ENCODE data around the gene CEMP1.
"Not testable (repeated sequence)": the region's sequence is repeated elsewhere in the genome, so short reads cannot be mapped to it uniquely, and the experiment has no call there.

Gene CEMP1, protein sequence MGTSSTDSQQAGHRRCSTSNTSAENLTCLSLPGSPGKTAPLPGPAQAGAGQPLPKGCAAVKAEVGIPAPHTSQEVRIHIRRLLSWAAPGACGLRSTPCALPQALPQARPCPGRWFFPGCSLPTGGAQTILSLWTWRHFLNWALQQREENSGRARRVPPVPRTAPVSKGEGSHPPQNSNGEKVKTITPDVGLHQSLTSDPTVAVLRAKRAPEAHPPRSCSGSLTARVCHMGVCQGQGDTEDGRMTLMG

DNA sequence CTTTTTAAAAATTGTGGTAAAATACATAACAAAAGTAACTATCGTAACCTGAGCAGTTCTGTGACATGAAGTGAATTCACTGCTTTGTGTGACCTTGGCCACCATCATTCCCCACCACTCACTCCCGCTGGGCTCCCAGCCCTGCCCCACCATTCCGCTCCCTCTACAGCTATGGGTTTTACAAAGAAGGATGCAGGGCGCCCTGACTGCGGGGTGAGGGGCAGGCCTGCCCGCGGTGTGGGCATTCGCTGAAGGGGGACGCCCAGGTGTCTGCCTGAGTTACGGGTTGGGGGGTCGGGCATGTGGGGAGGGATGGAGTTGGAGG is at the start of gene CEMP1:
CEMP1 (minus strand) TSS at position 38 of the 325 bp plus-strand sequence. CDS start 335 bp downstream, outside the sequence.
- DNase-seq, result no peak

DNA sequence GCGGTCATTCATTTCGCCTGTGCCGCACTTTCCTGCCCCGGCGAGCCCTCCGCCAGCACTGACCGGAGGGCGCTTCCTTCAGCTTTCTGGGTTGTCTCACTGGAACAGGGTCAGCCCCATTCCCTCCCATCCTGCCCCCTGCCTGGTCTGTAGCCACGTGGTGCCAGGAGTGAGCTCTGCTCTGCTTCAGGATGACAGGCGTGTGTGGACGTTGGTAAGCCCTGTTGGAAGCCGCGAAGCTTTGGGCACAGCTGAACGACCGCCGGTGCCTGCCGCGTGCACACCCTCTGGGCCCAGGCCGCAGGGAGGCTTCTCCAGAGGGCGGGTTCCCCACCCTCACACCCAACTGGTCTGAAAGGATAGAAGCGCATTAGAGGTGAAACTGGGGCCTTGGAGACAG is 49.6 kb upstream of the CEMP1 start:
- not testable (repeated sequence) for DNase-seq

DNA sequence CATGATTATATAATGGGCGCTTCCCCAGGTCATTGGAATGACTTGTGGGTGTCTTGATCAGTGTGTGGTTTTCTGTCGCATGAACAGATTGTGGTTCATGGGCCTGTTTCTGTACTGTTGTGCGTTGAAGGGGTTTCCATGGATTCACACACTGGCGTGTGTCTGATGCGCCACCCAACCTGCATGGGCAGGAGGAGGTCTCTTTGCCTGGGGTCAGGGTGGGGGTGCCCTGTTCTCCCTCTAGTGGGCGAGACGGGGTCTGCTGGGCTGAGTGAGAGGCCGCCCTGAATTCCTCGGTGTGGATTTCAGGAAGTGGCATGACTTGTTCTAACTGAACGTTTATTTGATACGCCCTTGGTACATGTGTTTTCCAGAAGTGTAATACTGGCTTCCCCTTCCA is 48.9 kb upstream of the CEMP1 start:
- DNase-seq, result not testable (repeated sequence)

DNA sequence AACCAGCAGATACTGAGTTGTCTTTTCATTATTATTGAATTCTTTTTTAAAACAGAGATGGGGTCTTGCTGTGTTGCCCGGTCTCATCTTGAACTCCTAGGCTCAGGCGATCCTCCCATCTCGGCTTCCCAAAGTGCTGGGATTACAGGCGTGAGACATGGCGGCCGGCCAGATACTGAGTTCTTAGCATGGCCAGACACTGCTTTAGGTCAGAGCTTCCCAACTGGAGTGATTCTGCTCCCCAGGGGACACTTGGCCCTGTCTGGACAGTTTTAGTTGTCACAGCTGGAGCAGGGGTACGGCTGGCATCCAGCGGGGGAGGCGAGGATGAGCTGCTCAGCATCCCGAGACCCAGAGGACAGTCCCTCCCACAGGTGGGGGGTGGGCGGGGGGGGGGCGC is 47.7 kb upstream of the CEMP1 start:
- not testable (repeated sequence) for DNase-seq

DNA sequence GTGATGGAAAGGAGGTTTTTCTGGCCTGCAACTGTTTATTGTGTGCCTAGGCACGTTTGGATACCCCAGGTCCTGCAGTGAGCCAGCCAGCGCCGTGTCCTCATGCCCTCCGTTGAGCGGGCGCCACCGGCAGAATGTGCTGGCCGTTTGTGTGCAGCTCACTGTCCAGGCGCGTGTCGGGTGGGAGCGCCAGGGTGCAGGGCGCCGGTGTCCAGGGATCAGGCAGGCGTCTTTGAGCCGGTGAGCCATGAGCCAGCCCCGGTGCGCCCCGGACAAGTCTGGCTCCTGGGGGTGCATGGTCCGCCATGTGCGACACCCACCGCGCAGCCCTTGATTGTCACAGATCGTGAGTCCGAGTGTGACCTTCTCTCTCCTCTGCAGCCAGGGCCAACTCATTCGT is 45.8 kb upstream of the CEMP1 start:
- DNase-seq, result not testable (repeated sequence)

DNA sequence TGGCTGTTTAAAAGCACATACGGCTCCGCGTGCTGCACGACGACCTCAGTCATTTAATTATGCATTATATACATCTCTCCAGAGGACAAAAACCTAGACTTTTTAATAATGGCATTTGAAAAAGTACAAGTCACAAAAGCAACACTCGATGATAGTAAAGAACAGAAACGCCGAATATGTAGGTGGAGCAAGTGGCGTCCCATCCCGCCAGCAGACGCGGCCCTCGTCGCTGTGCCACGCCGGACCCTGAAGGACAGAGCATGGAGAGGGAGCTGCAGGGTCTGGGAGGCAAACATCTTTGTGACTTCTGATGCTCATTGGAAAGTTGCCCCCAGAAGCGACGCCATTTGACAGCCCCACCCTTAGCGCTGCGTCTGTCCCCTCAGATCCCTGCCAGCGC is 44.6 kb upstream of the CEMP1 start:
- not testable (repeated sequence) for DNase-seq

DNA sequence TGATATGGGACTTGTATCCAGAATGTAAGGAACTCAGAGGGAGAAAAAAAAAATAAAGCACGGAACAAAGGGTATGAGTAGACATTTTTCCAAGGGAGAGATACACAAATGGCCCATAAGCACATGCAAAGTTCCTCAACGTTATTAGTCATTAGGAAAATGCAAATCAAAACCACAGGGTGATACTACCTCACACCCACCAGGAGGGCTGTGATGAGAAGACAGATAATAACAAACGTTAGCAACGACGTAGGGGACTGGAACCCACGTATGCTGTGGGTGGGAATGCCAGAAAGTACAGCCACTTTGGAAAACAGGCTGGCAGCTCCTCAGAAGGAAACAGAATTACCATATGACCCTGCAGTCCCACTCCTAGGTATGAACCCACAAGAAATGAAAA is 41.5 kb upstream of the CEMP1 start:
- not testable (repeated sequence) for DNase-seq

DNA sequence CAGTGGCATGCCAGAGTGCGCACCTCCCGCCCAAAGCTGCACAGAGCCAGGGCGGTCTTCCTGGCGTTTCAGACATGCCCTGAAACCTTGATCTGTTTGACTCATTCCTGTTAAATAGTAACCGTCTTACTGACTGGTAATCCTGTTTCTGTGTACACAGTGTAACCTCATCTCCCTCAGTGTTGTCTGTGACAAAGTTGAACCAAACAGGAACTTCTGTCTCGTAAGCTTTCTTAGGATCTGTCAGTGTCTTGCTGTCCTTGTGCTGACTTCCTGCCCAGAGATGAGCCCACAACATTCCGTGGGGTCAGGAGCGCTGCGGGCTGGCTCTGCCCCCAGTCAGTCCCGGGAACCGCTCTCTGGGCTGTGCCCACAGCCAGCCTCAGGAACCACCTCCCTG is 37.4 kb upstream of the CEMP1 start:
- DNase-seq, result not testable (repeated sequence)

DNA sequence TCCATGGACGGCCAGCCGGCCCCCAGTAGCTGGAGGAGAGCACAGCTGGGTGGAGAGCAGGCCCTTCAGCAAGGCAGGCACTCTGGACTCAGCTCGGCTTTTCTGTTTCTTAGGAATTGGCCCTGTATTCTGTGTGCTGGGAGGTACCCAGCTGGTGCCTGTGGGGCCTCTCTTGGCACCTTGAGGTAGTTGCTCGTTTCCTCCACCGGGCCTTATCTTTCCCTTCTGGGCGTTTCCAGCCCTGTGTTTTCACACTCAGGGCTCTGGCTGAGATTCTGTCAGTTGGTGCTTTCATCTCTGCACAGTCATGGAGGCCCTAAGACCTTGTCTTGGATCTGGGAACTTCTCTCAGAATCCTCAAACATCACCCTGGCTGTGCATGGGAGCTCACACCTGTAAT is 36.3 kb upstream of the CEMP1 start:
- DNase-seq, result not testable (repeated sequence)

DNA sequence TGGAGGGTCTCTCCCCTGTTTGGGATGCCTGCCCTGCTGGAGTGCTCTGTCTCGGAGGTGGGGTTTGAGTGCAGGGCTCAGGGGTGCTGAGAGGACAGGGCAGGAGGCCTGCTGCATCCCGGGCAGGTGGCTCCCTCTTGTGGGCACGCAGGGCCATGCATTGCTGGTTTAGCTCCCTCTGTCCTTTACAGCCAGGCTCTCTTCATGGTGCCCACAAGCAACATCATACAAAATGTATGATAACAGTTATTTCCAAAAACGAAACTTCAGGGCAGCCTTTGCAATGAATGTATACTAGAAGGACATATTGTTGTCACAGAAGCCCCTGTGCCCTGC is 29.6 kb upstream of the CEMP1 start:
- DNase-seq, result not testable (repeated sequence)

DNA sequence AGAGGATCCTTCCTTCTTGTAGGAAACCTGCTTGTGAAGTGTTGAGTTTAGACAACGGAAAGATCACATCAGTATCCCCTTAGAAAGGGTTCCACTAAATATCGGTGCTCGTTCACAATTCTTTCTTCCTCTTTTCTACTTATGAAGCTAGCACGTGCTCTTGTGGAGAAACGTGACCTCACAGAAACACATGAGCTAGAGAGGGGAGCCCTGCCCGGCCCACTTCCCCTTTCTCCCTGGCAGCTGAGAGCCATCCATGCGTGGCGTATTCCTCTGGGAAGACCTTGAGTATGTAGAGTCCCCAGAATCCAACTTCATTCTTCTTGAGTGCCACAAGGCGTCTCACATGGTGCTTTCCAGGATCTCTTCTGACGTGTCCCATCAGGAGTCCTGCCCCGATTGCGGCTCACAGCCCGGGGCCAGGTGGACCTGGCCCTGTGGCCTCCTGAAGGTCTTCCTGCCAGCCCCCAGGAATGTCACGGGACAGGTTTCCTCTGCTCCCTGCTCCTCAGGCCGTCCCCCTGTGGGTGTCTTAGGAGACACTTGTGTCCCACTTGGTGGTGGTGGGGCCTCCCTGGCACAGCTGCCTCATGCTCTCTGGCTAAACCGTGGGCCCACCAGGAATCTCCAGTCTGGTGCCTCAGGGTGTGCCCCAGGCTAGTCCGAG is 29.1 kb upstream of the CEMP1 start:
- DNase-seq, result not testable (repeated sequence)

DNA sequence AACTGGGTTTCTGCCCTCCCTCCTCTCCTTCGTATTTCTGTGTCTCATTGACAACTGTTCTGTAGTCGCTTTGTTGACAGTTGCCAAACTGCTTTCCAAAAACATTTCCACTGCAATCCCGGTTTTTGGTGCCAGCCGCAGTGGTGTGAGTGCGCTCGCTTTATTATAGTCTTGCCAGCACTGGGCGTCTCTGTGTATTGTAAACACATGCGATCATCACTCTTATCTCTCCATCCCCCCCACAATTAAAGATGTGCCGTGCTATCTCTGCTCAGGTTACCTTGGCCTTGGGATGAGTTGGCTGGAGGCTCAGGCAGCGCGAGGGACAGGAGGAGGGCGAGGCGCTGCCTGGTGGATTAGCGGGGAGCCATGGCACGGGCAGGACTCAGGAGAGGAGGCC is 25.9 kb upstream of the CEMP1 start:
- DNase-seq, result not testable (repeated sequence)

DNA sequence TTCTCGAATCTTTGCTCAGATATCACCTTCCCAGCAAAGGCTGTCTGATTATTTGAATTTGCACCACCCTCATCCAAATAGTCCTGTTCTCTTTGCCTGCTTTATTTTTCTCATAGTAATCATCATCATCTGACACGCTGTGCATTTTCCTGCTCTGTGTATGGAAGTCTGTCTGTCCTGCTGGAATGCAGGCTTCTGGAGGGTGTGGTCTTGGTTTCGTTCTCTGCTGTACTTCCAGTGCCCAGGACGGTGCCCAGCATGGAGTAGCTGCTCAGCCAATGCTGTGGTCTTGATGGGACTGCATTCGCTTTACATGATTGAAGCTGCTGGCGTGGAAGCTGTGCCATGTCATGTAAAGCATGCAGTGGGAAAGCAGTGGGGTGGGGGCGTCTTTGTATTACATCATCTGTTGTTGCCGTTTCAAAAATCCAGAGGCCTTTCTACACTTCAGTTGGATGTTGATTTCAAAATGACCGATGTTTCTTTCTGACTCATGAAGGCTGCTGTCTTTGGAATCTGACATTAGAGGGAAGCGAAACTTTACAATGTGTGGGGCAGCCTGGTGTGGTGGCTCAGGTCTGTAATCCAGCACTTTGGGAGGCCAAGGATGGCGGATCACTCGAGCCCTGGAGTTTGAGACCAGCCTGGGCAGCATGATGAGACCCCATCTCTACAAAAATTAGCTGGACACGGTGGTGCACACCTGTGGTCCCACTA is 23.7 kb upstream of the CEMP1 start:
- DNase-seq, result not testable (repeated sequence)

DNA sequence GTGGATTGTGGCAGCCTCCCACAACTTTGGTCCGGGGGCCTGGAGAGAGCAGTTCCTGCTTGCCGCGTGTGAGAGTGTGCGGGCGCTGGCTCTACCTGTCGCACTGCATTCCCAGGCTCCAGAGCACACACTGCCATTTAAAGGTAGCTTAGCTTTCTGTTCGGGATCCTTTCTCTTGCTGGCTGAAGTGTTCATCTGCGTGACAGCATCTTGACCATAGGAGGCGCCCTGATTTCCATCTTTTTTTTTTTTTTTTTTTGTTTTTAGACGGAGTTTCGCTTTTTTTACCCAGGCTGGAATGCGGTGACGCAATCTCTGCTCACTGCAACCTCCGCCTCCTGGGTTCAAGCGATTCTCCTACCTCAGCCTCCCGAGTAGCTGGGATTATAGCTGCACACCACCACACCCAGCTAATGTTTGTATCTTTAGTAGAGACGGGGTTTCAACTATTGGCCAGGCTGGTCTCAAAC is 20.2 kb upstream of the CEMP1 start:
- not testable (repeated sequence) for DNase-seq

DNA sequence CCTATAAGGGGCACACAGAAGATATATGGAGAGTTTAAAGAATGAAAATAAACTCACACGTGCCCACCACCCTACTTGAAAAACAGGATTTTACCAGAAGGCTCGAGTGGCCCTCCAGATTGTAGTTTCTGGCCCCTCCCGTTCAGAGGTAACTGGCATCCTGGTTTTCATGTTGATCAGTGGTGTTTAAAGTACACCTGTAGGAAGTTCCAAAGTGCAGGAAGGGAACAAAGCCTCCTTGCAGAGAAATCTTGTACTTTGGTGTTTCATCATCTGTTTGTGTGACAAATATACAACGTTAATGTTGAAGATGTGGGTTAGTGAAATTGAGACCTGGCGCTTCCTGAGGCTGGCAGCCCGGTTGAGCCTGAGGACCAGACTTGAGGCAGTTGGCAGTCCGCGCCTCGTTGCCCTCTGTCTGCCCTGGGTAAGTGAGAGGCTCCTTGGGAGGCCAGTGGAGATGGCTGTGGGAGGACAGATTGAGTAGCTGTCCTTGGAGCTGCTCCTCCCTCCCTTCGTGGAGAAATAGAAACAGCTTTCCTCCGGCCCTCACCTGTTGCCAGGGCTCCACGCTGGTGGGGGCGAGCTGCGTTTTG is 19.2 kb upstream of the CEMP1 start:
- not testable (repeated sequence) for DNase-seq

DNA sequence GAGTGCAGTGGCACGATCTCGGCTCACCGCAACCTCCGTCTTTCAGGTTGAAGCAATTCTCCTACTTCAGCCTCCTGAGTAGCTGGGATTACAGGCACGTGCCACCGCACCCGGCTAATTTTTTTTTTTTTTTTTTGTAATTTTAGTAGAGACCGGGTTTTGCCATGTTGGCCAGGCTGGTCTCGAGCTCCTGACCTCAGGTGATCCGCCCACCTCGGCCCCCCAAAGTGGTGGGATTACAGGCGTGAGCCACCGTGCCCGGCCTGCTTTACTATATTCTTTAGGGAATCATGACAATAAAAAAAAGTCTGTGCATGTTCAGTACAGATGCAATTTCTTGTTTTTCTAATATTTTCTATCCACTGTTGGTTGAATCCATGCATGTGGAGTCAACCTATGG is 12.6 kb upstream of the CEMP1 start:
- not testable (repeated sequence) for DNase-seq

DNA sequence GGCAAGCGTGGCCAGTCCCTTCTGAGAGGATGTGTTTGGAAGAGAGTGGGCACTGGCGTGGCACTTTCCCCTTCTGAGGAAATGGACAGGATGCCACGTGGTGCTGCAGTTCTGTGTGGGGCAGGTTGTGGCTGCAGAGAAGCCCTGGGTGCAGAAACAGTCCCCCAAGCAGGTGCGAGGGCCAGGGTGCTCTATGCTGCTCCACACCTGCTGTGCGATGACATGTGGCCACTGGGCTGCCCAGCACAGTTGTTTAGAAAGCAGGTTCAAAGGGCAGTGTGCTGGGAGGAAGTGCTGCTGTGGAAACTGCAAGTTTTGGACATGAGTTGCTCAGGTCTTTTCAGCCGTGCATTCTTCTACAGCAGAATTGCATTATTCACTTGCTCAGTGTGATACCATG is 10.2 kb upstream of the CEMP1 start:
- DNase-seq, result not testable (repeated sequence)

DNA sequence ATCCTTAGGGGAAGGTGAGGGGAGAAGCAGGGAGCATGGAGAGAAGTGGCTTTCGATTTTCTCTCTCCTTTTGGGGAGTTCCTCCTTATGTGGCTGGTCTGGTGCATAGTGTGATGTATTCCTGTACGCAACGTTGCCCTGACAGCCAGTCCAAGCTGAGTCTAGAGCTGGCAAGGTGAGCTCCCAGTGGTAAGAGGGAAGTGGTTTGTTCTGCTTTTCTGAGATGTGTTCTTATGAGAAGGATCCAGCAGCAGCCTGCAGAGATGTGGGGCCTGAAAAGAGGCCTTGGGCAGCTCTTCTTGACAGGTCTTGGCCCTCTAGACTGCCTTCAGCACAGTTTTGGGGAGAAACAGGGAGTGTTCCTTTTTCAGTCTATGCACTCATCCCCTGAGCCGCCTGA is 9.7 kb upstream of the CEMP1 start:
- DNase-seq, result not testable (repeated sequence)

DNA sequence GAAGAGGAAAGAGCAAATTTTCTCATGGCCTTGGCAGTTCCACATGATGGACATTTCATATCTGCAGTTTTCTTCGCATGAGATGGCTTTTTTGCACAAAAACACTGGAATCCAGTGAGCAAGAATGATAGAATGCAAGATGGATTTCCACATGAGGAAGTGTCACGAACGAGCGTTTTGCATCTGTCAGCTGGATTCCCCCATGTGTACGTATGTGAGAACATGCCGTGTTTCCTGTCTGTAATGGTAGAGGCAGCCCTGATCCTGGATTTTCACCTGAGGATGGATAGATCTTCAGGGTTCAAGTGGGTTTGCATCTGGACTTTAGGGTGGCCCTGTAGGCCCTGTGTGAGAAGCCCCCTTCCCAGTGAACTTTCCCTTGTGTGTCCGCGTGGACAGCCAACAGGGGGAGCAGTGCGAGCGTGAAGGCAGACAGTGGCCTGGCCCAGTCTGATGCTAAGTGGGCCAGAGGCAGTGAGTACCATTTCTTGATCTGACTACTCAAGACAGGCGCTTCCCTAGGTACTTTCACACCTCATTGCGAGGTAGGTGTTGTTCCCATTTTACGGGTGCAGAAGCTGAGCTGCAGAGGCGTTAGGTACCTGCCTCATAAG is 8.7 kb upstream of the CEMP1 start:
- not testable (repeated sequence) for DNase-seq

DNA sequence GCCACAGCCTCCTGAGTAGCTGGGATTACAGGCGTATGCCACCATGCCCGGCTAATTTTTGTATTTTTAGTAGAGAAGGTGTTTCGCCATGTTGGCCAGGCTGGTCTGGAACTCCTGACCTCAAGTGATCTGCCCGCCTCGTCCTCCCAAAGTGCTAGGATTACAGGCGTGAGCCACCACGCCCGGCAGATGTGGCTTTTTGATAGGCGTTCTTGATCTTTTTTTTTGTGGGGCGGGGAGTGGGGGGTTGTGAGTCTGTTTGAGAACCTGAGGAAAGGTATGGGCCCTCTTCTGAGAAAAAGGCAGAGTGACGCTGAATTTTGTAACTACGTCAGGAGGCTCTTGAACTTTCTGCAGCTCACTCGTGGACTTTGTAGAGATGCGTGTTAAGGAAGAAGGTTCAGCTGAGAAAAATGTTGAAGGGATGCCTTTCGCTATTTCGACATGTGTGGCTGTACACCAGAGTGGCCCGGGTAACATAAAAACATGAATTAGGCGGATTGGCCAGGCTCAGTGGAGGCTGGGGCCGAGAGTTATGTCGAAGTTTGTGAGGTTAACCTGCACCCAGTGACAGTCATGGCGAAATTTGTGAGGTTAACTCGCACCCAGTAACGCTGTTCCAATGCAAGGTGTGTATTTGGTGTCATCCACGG is 8.1 kb upstream of the CEMP1 start:
- not testable (repeated sequence) for DNase-seq

DNA sequence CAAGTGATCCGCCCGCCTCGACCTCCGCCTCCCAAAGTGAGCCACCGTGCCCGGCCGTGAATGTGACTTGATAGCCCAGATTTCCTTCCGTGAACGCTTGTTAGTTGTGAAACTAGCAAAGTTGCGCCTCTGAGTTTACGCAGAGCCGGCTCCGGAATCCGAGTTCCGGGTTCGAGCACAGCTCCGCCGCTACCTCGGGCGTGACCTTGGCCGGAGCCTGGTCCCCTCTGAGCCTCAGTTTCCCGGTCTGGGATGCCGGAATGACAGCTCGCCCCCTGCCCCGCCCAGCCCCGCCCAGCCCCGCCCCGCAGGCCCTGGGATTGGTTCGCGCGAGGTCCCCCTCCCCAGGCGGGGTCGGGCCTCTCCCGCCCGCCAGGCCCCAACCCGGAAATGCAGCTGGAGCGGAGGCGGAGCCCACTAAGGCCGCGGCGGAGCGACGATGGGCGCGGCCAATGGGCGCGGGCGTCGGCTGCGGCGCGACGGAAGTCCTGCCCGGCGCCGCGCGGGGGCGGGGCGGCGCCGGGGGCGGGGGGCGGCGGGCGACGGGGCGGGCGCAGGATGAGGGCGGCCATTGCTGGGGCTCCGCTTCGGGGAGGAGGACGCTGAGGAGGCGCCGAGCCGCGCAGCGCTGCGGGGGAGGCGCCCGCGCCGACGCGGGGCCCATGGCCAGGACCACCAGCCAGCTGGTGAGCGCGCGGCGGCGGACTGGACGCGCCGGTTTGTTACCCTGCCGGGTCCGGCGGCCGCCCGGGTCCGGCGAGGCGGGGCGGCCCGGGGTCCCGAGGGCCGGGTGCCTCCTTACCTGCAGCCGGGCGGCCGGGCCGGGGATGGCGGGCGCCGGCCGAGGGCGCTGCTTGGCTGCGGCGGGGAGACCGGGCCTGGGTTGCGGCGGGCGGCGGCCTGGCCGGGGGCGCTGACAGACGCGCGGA is 6.5 kb upstream of the CEMP1 start, which contains the start of gene PDPK1:
PDPK1 (plus strand) TSS at position 571 of the 929 bp plus-strand sequence; CDS start at position 663, 92 bp downstream.
- peak; percentile 92 for DNase-seq

Measured in NCI-H1092 treated with DMSO at 0.1 percent for 48 hours (cell line).